Measurements from ENCODE around the gene PDE4B. TPM values are rescaled to one million over a fixed set of nuclear protein-coding genes. Genes with fewer than 3 reads are reported as not detected.

The PDE4B gene
- total and polyA plus RNA-seq, 12 donors, result 1.2 to 14.9 (median 3.9) TPM

DNA sequence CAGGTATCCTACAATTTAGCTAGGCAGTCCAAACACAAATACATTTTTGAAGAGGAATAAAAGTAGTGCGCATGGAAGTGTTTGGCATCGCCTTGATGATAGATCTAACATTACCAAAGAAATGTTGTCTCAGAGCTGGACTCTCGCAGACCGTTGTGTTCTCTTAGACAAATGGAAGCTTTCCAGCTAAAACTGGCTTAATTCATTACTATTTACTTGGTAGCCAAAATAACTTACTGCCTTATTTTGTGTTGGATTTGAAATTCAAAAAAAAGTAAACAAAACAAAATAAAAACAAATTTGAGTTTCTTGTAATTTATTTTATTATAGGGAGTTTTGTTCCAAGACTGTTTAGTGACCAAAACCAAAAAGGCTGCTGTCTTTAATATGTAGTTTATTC, 51.6 kb downstream of the PDE4B start:
- TF ChIP-seq POLR2A (IDR thresholded peaks at IDR 0.05), result no peak
- TF ChIP-seq, protein P1, sequence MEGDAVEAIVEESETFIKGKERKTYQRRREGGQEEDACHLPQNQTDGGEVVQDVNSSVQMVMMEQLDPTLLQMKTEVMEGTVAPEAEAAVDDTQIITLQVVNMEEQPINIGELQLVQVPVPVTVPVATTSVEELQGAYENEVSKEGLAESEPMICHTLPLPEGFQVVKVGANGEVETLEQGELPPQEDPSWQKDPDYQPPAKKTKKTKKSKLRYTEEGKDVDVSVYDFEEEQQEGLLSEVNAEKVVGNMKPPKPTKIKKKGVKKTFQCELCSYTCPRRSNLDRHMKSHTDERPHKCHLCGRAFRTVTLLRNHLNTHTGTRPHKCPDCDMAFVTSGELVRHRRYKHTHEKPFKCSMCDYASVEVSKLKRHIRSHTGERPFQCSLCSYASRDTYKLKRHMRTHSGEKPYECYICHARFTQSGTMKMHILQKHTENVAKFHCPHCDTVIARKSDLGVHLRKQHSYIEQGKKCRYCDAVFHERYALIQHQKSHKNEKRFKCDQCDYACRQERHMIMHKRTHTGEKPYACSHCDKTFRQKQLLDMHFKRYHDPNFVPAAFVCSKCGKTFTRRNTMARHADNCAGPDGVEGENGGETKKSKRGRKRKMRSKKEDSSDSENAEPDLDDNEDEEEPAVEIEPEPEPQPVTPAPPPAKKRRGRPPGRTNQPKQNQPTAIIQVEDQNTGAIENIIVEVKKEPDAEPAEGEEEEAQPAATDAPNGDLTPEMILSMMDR (IDR thresholded peaks at IDR 0.05), result no peak
- no peak for DNase-seq
- Histone ChIP-seq H3K9me3 (replicated peaks in 1 of 3) (no peaks in the 10 kb centered on the region), H3K4me1 (replicated peaks in 1 of 2) (peaks cover 0 to 3% of the 10 kb centered on the region in 2 donors), H3K36me3 (replicated peaks in 1 of 2) (no peaks in the 10 kb centered on the region), H3K27me3 (no peaks in the 10 kb centered on the region), H3K4me3 (no peak overlapping the region), H3K27ac (no peak overlapping the region)
- WGBS, 4 donors, result 72 to 83% (median 79%) methylated on average over 4 of the region's 4 CpGs
- intact Hi-C loops (cut with DNase I), result no loop called here

DNA sequence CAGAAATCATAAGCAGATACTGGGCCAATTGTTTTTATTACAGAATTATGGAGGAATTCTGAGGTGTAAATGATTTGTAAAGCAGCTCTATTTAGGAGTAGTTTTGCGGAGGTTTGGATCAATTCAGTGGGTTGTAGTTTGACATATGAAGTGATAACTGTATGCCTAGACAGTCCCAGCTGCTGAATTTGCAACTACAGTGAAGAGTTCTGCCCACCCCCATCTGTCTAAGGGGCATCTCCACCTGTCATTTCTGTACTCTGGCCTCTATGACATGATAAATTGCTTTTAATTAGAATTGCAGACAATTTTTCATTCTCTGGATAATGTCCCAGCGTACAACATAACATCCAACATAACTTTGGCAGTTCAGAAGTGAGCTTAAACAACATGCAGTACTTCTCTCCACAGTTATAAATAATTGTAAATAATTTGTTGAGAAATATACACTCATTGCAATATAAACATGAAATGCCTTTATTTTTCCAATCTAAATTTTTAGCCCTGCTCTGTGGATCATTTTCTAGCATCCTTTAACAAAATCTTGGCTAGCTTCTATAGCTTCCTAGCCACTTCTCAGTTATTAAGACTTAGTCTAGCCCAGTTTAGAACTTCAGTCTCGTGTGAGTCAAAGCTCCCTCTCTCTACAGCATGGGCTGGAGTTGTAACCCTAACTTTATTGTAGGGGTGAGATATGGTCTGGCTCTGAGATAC, 52.3 kb downstream of the PDE4B start:
- no peaks in the 10 kb centered on the region for H3K9me3 ChIP-seq (replicated peaks in 1 of 3)
- no peak overlapping the region for H3K27ac ChIP-seq
- intact Hi-C loops (cut with DNase I), result no loop called here
- DNase-seq, result no peak
- WGBS, 4 donors, result 60 to 74% (median 66%) methylated on average over 3 of the region's 3 CpGs
- H3K4me3 ChIP-seq, result no peak overlapping the region
- H3K27me3 ChIP-seq, result no peaks in the 10 kb centered on the region
- peaks cover 0 to 3% of the 10 kb centered on the region in 2 donors for H3K4me1 ChIP-seq (replicated peaks in 1 of 2)
- no peaks in the 10 kb centered on the region for H3K36me3 ChIP-seq (replicated peaks in 1 of 2)
- TF ChIP-seq POLR2A (IDR thresholded peaks at IDR 0.05), result no peak
- TF ChIP-seq, protein P1 (IDR thresholded peaks at IDR 0.05), result no peak

DNA sequence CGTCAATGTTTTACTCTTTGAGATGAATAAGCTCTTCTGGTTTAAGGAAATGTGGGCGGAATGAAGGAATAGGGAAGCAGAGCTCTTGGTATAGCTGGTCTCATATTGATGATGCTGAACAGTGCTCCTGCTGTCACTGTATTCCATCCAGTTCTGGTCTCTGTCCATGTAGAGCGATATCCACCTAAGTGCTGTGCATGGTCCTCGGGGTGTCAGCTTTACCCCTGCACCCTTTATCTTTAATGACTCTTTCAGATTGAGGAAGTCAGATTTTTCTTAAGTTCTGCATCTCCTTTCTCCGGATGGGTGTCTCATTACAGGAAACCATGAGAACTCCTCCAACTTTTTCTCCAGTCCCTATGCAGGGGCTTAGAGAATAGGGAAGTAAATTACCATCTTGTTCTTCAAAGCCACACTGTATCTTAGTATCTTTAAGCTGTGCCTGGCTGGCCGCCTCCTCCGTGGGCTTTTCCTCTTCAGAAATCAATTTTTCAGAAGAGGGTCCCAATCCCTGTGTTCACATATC, 52.9 kb downstream of the PDE4B start:
- H3K36me3 ChIP-seq (replicated peaks in 1 of 2), result no peaks in the 10 kb centered on the region
- no peaks in the 10 kb centered on the region for H3K9me3 ChIP-seq (replicated peaks in 1 of 3)
- intact Hi-C loops (cut with DNase I), result no loop called here
- peaks cover 0 to 3% of the 10 kb centered on the region in 2 donors for H3K4me1 ChIP-seq (replicated peaks in 1 of 2)
- TF ChIP-seq, protein P1 (IDR thresholded peaks at IDR 0.05), result no peak
- TF ChIP-seq POLR2A (IDR thresholded peaks at IDR 0.05), result no peak
- no peak overlapping the region for H3K4me3 ChIP-seq
- H3K27ac ChIP-seq, result no peak overlapping the region
- no peaks in the 10 kb centered on the region for H3K27me3 ChIP-seq
- DNase-seq, result no peak
- 69 to 74% (median 74%) methylated on average over 7 of the region's 7 CpGs for WGBS, 4 donors

DNA sequence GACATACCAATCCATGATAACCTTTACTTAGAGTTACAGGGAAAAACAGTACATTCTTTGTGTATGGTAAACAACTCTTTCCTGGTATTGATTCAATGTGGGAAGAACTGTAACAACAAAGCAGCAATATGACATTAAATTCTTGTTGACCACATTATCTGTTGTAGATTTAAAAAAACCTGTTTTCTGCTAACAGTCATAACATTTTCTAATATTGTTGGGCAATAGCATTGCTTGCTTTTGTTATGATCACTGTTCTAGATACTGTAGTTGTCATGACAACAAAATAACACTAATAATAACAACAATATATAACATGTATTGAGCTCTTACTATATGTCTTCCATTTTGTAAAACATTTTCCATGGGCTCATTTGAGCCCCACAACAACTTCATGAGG, 54.2 kb downstream of the PDE4B start:
- no peak for DNase-seq
- intact Hi-C loops (cut with DNase I), result no loop called here
- no peak for TF ChIP-seq POLR2A (IDR thresholded peaks at IDR 0.05)
- TF ChIP-seq, protein P1 (IDR thresholded peaks at IDR 0.05), result no peak
- Histone ChIP-seq H3K36me3 (replicated peaks in 1 of 2) (no peaks in the 10 kb centered on the region), H3K27me3 (no peaks in the 10 kb centered on the region), H3K4me3 (no peak overlapping the region), H3K9me3 (replicated peaks in 1 of 3) (no peaks in the 10 kb centered on the region), H3K27ac (no peak overlapping the region), H3K4me1 (replicated peaks in 1 of 2) (peaks cover 0 to 3% of the 10 kb centered on the region in 2 donors)
